ENCODE data around the gene RNF130.
A peak's percentile ranks its signal among the peaks of the same experiment; 100 is the strongest.

The RNF130 gene

DNA sequence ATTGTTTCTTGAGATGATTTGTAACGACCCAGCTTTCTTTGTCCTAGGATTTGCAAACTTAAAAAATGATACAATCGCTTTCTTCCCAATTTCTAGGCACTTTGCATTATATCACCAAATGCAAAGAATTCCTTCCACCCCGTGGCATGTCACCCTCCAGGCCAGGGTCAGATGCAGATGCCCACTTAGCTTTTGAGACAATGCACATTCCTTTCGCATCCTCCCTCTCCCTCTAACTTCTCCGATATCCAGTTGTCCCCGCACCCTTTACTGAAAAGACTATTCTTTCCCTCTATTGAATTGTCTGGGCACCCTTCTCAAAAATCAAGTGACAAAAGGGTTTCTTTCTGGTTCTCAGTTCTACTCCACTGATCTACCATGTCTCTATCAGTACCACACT lies 17.3 kb downstream of the RNF130 start:
- DNase-seq (ENCODE audit: low spot score): no peak

DNA sequence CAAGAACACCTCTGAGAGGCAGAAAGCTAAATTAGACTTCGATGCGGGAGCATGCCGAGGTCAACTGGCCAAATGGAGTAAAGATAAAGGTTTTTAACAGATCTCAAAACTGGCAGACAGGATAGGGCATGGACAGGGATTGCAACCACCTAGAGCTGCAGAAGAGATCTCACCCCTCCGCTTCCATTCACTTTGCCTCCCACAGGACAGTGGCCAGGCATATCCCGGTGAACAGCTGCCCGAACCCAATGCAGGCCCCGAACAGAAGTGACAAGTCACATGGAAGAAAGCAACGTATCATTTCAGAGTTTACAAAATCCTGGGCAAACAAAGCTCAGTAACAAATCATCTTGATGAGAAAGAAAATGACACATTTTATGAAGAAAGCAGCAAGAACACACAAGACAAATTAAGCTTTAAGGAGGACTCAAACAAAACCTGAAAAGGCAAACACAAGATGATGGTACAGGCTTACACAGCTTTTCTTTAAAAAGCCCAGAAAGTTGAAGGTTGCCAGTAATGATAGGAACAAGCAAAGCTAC lies 18.4 kb downstream of the RNF130 start:
- DNase-seq (ENCODE audit: low spot score): peak; percentile 37

GRCh38 chr5:180052211-180052818 lies 19.2 kb downstream of the RNF130 start:
- peak; percentile 58 for DNase-seq (ENCODE audit: low spot score)

DNA sequence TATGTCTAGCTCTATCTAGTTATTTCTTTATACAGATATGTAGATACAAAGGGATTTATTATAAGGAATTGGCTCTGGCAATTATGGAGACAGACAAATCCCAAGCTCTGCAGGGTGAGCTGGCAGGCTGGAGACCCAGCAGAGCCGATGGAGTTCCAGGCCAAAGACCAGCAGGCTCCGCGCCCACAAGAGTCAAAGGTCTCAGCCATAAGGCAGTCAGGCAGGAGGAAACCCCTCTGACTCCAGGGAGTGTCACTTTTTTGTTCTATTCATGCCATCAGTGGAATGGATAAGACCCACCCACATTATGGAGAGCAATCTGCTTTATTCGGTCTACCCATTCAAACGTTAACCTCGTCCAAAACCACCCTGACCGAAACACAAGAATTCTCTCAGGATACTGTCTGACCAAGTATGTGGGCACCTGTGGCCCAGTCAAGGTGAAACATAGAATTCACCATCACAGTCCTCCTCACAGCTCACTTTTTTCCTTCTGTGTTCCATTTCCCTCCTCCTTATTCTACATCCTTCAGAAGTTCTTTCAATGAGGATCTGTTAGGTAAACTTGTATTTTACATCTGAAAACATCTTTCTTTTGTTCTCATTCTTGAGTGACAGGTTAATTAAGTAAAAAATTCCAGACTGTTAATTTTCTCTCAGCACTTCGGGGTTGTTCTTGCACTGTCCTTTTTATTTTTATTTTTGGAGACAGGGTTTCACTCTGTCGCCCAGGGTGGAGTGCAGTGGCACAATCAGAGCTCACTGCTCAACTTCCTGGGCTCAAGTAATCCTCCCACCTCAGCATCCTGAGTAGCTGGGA lies 21.2 kb downstream of the RNF130 start:
- DNase-seq (ENCODE audit: low spot score): peak; percentile 55

- DNase-seq (ENCODE audit: low spot score): no peak
These were observed 22.4 kb downstream of the RNF130 start for GRCh38 chr5:180049185-180049548.

GRCh38 chr5:180047667-180048066 lies 23.9 kb downstream of the RNF130 start:
- DNase-seq (ENCODE audit: low spot score): peak; percentile 77

DNA sequence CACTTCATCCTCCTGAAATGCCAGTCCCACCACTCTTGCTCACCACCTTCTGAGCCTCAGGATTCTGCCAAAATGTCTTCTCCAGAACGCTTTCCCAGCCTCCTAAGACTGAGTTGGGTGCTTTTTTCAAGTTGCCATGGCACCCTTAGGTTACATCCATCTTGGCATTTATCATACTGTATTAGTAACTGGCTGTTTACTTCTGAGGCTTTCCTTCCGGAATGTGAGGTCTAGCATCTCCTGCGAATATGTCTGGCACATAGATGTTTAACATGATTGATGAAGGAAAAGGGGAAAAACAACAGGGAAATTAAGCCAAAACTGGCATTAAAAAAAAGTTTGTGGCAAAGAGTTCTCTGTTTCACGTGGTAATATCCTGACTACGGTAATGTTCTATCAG lies 24.9 kb downstream of the RNF130 start:
- no peak for DNase-seq (ENCODE audit: low spot score)

DNA sequence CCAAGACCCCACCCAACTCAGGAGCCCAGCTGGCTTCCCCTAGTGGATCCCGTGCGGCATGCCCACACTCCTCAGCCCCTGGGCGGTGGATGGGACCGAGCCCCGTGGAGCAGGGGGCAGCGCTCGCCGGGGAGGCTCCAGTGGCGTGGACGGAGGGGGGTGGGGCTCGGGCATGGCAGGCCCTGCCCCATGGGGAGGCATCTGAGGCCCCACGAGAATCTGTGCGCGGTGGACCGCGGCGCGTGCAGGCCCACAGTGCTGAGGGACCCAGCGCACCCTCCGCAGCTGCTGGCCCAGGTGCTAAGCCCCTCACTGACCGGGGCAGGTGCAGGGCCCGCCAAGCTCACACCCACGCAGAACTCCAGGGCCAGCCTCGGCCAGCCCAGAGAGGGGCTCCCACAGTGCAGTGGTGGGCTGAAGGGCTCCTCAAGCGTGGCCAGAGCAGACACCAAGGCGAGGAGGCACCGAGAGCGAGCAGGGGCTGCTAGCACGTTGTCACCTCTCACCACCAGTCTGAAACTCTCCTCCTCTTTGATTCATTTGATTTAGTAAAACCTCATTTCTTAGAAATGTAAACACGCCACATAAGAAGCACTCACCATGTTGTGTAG lies 25.6 kb downstream of the RNF130 start:
- no peak for DNase-seq (ENCODE audit: low spot score)

GRCh38 chr5:180043377-180043776 lies 28.2 kb downstream of the RNF130 start:
- DNase-seq (ENCODE audit: low spot score): no peak

- peak; percentile 48 for DNase-seq (ENCODE audit: low spot score)
These were observed 30.0 kb downstream of the RNF130 start for GRCh38 chr5:180041301-180042274.

- no peak for DNase-seq (ENCODE audit: low spot score)
These were observed 31.0 kb downstream of the RNF130 start for GRCh38 chr5:180040287-180041214.

- no peak for DNase-seq (ENCODE audit: low spot score)
These were observed 36.2 kb downstream of the RNF130 start for GRCh38 chr5:180035206-180035931.

- no peak for DNase-seq (ENCODE audit: low spot score)
These were observed 37.0 kb downstream of the RNF130 start for GRCh38 chr5:180034564-180034963.

DNA sequence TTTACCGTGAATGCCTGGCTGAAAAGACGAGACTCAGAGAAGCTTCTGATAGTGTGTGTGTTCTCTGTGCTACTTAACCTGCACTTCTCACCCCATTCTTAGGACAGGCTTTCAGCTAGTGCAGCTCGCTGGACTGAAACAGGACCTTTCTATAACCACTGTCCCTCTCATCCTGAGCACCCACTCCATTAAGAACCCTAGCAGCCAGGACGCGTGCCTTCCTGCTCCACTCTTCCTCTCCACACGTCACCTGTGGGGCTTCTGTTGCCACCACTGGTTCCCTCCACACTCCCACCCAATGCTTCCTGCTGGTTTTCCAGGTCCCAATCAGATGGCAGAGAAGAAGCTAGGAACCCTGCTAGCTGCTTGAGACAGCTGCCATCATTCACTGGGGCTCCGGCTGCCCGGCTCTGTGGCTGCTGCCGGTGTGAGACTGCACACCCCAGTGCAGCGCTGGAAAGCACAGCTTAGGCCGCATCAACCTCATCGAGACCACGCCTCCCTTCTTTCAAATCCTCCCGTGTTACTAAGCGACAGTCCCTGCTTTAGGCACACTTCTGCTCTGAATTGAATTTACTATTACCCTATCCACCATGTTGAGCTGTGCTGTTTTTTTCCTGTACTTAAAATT lies 44.0 kb downstream of the RNF130 start:
- DNase-seq (ENCODE audit: low spot score): peak; percentile 38

DNA sequence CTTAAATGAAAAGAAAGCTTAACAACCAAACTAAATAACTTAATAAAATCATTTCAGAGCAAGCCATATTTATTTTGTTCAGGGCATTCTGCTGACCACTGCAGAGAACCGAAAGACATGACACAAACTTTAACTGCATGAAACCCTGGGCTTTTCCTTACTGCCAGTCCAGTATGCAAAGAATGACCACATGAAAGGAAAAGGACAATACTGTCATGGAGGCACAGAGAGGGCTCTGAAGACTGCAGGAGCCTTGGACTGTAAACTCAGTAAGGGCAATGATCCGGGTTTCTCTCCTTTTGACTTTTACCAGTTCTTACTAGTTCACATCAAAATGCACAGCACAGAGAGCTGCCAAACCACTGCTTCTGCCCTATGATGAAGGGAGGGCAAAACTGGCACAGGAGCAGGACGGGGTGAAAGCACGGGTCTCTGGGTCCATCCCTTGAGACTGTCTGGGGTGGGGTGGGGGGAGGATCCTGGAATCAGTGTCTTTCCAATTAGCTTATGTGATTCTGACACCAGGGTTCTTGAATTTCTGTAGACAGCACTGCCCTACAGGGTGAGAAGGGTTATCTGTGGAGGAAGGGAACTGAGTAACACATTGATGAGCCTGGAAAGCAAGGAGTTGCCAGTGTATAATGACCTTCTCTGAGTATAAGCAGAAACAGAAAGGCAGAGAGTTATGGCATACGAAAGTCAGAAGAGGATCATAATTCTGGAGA lies 44.7 kb downstream of the RNF130 start:
- no peak for DNase-seq (ENCODE audit: low spot score)

DNA sequence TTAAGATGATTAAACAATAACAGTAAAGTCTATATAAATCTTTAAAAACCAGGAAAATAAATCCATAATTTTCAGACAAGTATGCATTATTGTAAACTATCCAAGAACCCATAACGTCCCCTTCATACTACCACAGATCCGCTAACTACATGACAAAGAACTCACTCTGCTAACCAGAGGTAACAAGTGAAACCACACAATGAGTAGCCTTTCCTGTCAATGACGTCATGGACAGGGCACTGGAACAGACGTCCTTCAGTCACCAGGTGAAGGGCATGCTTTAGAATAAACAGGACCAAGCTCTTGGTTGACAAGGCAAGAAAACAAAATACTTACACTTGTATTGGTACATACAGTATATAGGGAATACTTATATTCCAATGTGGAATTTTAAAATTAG lies 45.2 kb downstream of the RNF130 start:
- DNase-seq (ENCODE audit: low spot score): peak; percentile 53

DNA sequence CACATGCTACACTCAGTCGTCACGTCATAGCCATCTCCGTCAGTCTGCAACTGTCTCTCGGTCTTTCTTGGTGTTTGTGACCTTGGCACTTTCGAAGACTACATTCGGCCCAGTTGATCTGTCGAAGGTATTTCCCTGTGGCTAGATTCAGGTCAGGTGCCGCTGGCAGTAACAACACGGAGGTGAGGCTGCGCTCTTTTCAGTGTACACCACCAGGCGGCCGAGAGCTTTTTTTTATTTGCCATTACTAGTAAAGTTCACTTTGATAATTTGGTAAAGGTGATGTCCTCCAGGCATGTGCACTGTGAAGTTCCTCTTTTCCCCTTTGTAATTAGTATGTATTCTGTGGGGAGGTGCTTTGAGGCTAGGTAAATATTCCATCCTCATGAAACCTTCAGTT lies 49.7 kb downstream of the RNF130 start:
- no peak for DNase-seq (ENCODE audit: low spot score)

- DNase-seq (ENCODE audit: low spot score): no peak
These were observed 51.4 kb downstream of the RNF130 start for GRCh38 chr5:180020176-180020575.
